SK-N-SH (cell line): ENCODE data around the gene SPATA21.
"Not testable (repeated sequence)": the region's sequence is repeated elsewhere in the genome, so short reads cannot be mapped to it uniquely, and the experiment has no call there.

ENCODE experiments used
- CTCF ChIP-seq: fragments of 200-600 bp; sonication (generic); IDR thresholded peaks from 2 replicates; pipeline ENCODE4 v1.6.1; 2017; ENCODE audit warnings: antibody characterized with exemption, mild to moderate bottlenecking, moderate library complexity
- ZBTB33 ChIP-seq: IDR thresholded peaks from 2 replicates; pipeline ENCODE4 v1.4.0; 2012; ENCODE audit warnings: low read depth, borderline replicate concordance

- not testable (repeated sequence) for TF ChIP-seq ZBTB33, CTCF
Observed at GRCh38 chr1:16487011-16487410, 49.8 kb upstream of the SPATA21 start.
